Heart left ventricle (tissue), 16 donors: ENCODE measurements around the gene GPR39. TPM values are rescaled to one million over a fixed set of nuclear protein-coding genes. Genes with fewer than 3 reads are reported as not detected.

ENCODE experiments used
- ATAC-seq, 4 donors: fragments of 200-7000 bp; cut with Tn5 transposase; one replicate each; pipeline ENCODE4 v1.9.1; 2020 to 2022; ENCODE audit warnings: moderate library complexity in 4 of 4, mild to moderate bottlenecking in 3 of 4, moderate number of reproducible peaks in 1 of 4
- DNase-seq, 5 donors: peaks; one replicate each; pipeline ENCODE4 v3.0.0-alpha.2; 2020
- H3K27ac ChIP-seq, 12 donors: fragments of 200-600 bp; sonication (generic) in 4 of 12; one replicate each; pipeline versions ENCODE4 v1.5.0 to v1.8.0; 2016 to 2022; ENCODE audit warnings: mild to moderate bottlenecking in 2 of 12
- H3K27me3 ChIP-seq, 9 donors: fragments of 200-600 bp; sonication (generic) in 2 of 9; one replicate each; pipeline versions ENCODE4 v1.5.1 to v1.8.0; 2016 to 2022; ENCODE audit warnings: mild to moderate bottlenecking in 3 of 9
- H3K36me3 ChIP-seq, 9 donors: fragments of 200-600 bp; sonication (generic) in 2 of 9; one replicate each; pipeline versions ENCODE4 v1.5.0 to v1.8.0; 2018 to 2022; ENCODE audit warnings: mild to moderate bottlenecking in 2 of 9
- H3K4me1 ChIP-seq, 12 donors: fragments of 200-600 bp; sonication (generic) in 4 of 12; one replicate each; pipeline versions ENCODE4 v1.5.0 to v1.8.0; 2016 to 2022; ENCODE audit warnings: mild to moderate bottlenecking in 3 of 12
- H3K4me3 ChIP-seq, 12 donors: fragments of 200-600 bp; sonication (generic) in 4 of 12; one replicate each; pipeline versions ENCODE4 v1.5.0 to v1.8.0; 2017 to 2022; ENCODE audit warnings: mild to moderate bottlenecking in 9 of 12, moderate library complexity in 4 of 12
- H3K9me3 ChIP-seq, 12 donors: fragments of 200-600 bp; sonication (generic) in 4 of 12; one replicate each; pipeline versions ENCODE4 v1.5.0 to v1.8.0; 2016 to 2022; ENCODE audit warnings: mild to moderate bottlenecking in 1 of 12
- POLR2A ChIP-seq, 2 donors: fragments of 450-650 bp; IDR thresholded peaks; one replicate each; pipeline ENCODE4 v1.6.1; 2017; ENCODE audit warnings: antibody characterized with exemption in 2 of 2, mild to moderate bottlenecking in 2 of 2, moderate library complexity in 2 of 2
- WGBS, 4 donors: extraction: QIAGEN DNeasy Blood & Tissue Kit in 2 of 4; methylation state at CpG; one replicate each; pipeline versions ENCODE4 v1.1.5 to v1.1.7; 2013 to 2018; 5-methylcytosine and 5-hydroxymethylcytosine counted together
- intact Hi-C, 10 donors: fragments of 100-400 bp; cut with DNase I; formaldehyde crosslinking; loops; one replicate each; pipeline versions ENCODE4 v1.11.1 to v1.14.2; 2022
- polyA plus RNA-seq, 2 donors: library from polyadenylated mRNA; stranded (reverse); fragments of 200-250 nt; gene quantifications; one replicate each; pipeline ENCODE4 v1.2.3, GENCODE V29; 2013
- total RNA-seq, 9 donors: library from RNA; depleted of rRNA in 2 of 9; stranded (reverse); fragments of >200 nt in 2 of 9; fragmentation: NEBNext Ultra II Directional in 3 of 9; extraction: Animal tissue kit (Norgen Biotek cat#: 25700) in 3 of 9; gene quantifications; one replicate each; pipeline versions ENCODE4 v1.1.0 to v1.2.4, GENCODE V29; 2016 to 2023
- TF ChIP-seq, protein P1 (sequence below), 12 donors: fragments of 200-600 bp; sonication (generic) in 4 of 12; IDR thresholded peaks; one replicate each; pipeline versions ENCODE4 v1.5.0 to v1.8.0; 2018 to 2022; ENCODE audit warnings: antibody characterized with exemption in 12 of 12, mild to moderate bottlenecking in 5 of 12
- donor health status: ischemic (EF 13 %, LVEDD 7.1; RV severe dilation, severe dysfunction).
- donor health status: healthy with polysubstance abuse.
- donor health status: DM: no; HTN: yes; CAD: no.
- donor health status: DM: no; HTN: no; CAD: no.
- donor health status: ischemic (EF 25% LVEDD 6.9; RV normal size, moderate dysfunction).
- donor health status: ischemic (EF 25% LVEDD 5.7; RV mildly dilated, moderate dysfunction).
- donor health status: healthy.
- donor health status: DM: yes; HTN: yes; CAD: no.
- donor health status: ischemic (EF 35%, LVEDD 5.7; RV mildly dilated, moderate dysfunction).
- donor health status: nonischemic (EF 11% LVEDD 7.7; RV severe dilation, severe dysfunction).
- donor health status: DM: yes; HTN: yes; CAD: no.
- donor health status: PGD.
- donor health status: ischemic (EF 29% LVEDD 5.4; RV normal size, mild dysfunction).
- donor health status: nonischemic (EF 23%, LVEDD 6.1; RV moderate dilation, normal function).

GPR39 gene
- total and polyA plus RNA-seq, 11 donors = 0.11 TPM; not detected in 10

DNA sequence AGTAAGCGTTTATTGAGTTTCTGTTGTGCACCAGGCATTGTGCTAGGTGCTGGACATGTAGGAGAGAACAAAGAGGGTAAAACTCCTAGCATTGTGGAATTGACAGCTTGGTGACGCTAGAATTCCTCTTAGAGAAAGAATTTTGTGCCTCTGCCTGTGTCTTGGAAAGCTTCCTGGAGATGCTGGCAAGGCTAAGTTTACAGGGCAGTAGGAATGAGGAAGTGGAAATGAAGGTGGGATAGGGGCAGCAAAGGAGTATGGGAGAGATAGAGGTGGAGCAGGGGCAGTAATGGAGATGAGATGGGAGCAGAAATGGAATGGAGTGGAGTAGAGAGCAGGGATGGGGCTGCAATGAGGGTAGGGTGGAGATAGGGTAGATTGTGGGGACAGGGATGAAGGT lies 29.8 kb downstream of the GPR39 start:
- H3K36me3 ChIP-seq = no peaks in the 10 kb centered on the region
- WGBS, 4 donors = 78 to 89% (median 87%) methylated on average over 2 of the region's 2 CpGs
- DNase-seq = no peak
- ATAC-seq = no peak
- H3K27ac ChIP-seq = no peak overlapping the region
- no peaks in the 10 kb centered on the region for H3K27me3 ChIP-seq
- H3K4me3 ChIP-seq = no peak overlapping the region
- peaks cover 0 to 13% (median 0%) of the 10 kb centered on the region in 12 donors for H3K4me1 ChIP-seq
- H3K9me3 ChIP-seq = no peaks in the 10 kb centered on the region
- intact Hi-C loops = loop anchor here in 1 of 10 donors (10.0 kb wide), 1 partner anchor 182 kb away; no protein-coding TSS in a partner anchor
- TF ChIP-seq, protein P1, sequence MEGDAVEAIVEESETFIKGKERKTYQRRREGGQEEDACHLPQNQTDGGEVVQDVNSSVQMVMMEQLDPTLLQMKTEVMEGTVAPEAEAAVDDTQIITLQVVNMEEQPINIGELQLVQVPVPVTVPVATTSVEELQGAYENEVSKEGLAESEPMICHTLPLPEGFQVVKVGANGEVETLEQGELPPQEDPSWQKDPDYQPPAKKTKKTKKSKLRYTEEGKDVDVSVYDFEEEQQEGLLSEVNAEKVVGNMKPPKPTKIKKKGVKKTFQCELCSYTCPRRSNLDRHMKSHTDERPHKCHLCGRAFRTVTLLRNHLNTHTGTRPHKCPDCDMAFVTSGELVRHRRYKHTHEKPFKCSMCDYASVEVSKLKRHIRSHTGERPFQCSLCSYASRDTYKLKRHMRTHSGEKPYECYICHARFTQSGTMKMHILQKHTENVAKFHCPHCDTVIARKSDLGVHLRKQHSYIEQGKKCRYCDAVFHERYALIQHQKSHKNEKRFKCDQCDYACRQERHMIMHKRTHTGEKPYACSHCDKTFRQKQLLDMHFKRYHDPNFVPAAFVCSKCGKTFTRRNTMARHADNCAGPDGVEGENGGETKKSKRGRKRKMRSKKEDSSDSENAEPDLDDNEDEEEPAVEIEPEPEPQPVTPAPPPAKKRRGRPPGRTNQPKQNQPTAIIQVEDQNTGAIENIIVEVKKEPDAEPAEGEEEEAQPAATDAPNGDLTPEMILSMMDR (IDR thresholded peaks at IDR 0.05) = no peak
- no peak for TF ChIP-seq POLR2A (IDR thresholded peaks at IDR 0.05)

DNA sequence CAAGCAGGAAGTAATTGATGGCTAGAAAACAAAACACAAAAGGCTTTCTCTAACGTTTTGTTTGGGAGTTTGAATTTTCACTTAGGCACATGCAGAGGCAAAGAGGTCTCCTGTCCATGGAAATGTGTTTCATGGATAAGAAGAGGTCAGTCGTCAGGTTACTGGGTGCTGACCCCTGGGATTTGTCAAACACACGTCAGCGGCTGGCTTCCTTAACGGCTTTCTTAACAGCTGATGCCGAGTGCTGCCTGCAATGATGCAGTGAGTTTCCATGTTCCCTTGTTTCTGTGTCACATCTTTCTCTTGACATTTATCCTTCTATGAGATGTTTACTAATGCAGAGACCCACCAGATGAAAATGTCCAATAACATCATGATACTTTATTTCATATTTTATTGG lies 31.7 kb downstream of the GPR39 start:
- DNase-seq (peak in 2 of 5 donors; percentile 46 to 50), ATAC-seq (peak in 3 of 4 donors; percentile 62 to 86 (median 85))
- H3K4me1 ChIP-seq = peaks cover 0 to 13% (median 0%) of the 10 kb centered on the region in 12 donors

GRCh38 chr2:132448771-132449170 lies 32.2 kb downstream of the GPR39 start:
- no peak for TF ChIP-seq POLR2A (IDR thresholded peaks at IDR 0.05)
- TF ChIP-seq, protein P1 (IDR thresholded peaks at IDR 0.05) = peak; percentile 23 to 56 (median 30)
- intact Hi-C loops = loop anchor here in 1 of 10 donors (10.0 kb wide), 1 partner anchor 184 kb away; no protein-coding TSS in a partner anchor
- peak in 1 of 4 donors; percentile 55 for ATAC-seq
- H3K4me3 ChIP-seq = no peak overlapping the region
- peaks cover 0 to 13% (median 0%) of the 10 kb centered on the region in 12 donors for H3K9me3 ChIP-seq
- no peaks in the 10 kb centered on the region for H3K36me3 ChIP-seq
- no peaks in the 10 kb centered on the region for H3K27me3 ChIP-seq
- H3K27ac ChIP-seq = no peak overlapping the region
- WGBS, 4 donors = 62 to 79% (median 74%) methylated on average over 4 of the region's 4 CpGs
- no peak for DNase-seq
- H3K4me1 ChIP-seq = peaks cover 0 to 13% (median 0%) of the 10 kb centered on the region in 12 donors

More for the DNA sequence above, 31.7 kb downstream of the GPR39 start:
- peaks cover 0 to 9% (median 0%) of the 10 kb centered on the region in 12 donors for H3K9me3 ChIP-seq
- no peak for TF ChIP-seq POLR2A (IDR thresholded peaks at IDR 0.05)
- TF ChIP-seq, protein P1 (IDR thresholded peaks at IDR 0.05) = no peak
- no peaks in the 10 kb centered on the region for H3K27me3 ChIP-seq
- no peak overlapping the region for H3K4me3 ChIP-seq
- no peaks in the 10 kb centered on the region for H3K36me3 ChIP-seq
- WGBS, 4 donors = 2 to 9% (median 5%) methylated on average over 6 of the region's 6 CpGs
- intact Hi-C loops = loop anchor here in 1 of 10 donors (10.0 kb wide), 1 partner anchor 184 kb away; no protein-coding TSS in a partner anchor
- no peak overlapping the region for H3K27ac ChIP-seq

- intact Hi-C loops = loop anchor here in 1 of 10 donors (10.0 kb wide), 1 partner anchor 185 kb away; no protein-coding TSS in a partner anchor
- Histone ChIP-seq H3K9me3 (peaks cover 0 to 20% (median 0%) of the 10 kb centered on the region in 12 donors), H3K27ac (no peak overlapping the region), H3K4me3 (no peak overlapping the region), H3K27me3 (no peaks in the 10 kb centered on the region), H3K4me1 (peaks cover 0 to 13% (median 0%) of the 10 kb centered on the region in 12 donors), H3K36me3 (no peaks in the 10 kb centered on the region)
- ATAC-seq (peak in 2 of 4 donors; percentile 76 to 78), DNase-seq (no peak)
- 38 to 64% (median 46%) methylated on average over 1 of the region's 1 CpG for WGBS, 4 donors
- TF ChIP-seq POLR2A (IDR thresholded peaks at IDR 0.05) = no peak
Observed at GRCh38 chr2:132449868-132450267, 33.3 kb downstream of the GPR39 start.
